GM23248 (cell line): ENCODE data around the gene SYT2.

Source experiments
- EZH2 ChIP-seq: fragments of 200-600 bp; sonication (generic); IDR thresholded peaks from 2 replicates; pipeline ENCODE4 v1.6.1; 2018; ENCODE audit warnings: antibody characterized with exemption, mild to moderate bottlenecking; ENCODE audit not compliant: insufficient read depth, poor library complexity, severe bottlenecking
- EZH2phosphoT487 ChIP-seq: fragments of 200-600 bp; sonication (generic); IDR thresholded peaks from 2 replicates; pipeline ENCODE4 v1.6.1; 2018; ENCODE audit warnings: antibody characterized with exemption, moderate library complexity, mild to moderate bottlenecking, low read depth; ENCODE audit not compliant: insufficient read depth

GRCh38 chr1:202565890-202566602 is 144.2 kb downstream of the SYT2 start:
- TF ChIP-seq EZH2 (no peak), EZH2phosphoT487 (no peak)
